IMR-90 (cell line): ENCODE measurements around the gene CD163L1. TPM values are rescaled to one million over a fixed set of nuclear protein-coding genes. Genes with fewer than 3 reads are reported as not detected.
A peak's percentile ranks its signal among the peaks of the same experiment; 100 is the strongest.

ENCODE experiments used
- ATAC-seq: fragments of 200-7000 bp; cut with Tn5 transposase; 2 replicates; pipeline ENCODE4 v1.9.1; 2020; ENCODE audit warnings: low read depth, mild to moderate bottlenecking, moderate library complexity
- BruUV-seq: library from RNA; stranded (reverse); fragments of 400-500 nt; replicated peaks from 2 replicates; lab custom pipeline; 2021; lab: Mats Ljungman, UMichigan
- CTCF ChIA-PET: fragments of 300-600 bp; formaldehyde crosslinking; extraction: SDS; loops from one replicate; lab custom pipeline; 2021; ENCODE audit warnings: antibody characterized with exemption; lab: Yijun Ruan, JAX
- POLR2A ChIA-PET: fragments of 300-600 bp; sonication (Branson Sonifier 250); formaldehyde crosslinking; loops from one replicate; lab custom pipeline; 2022; ENCODE audit warnings: antibody characterized with exemption; ENCODE audit not compliant: unreplicated experiment; lab: Charles Lee
- DNase-seq: peaks from one replicate; pipeline ENCODE4 v3.0.0; 2013
- H2AFZ ChIP-seq: replicated peaks from 2 replicates; pipeline ENCODE3; 2013; ENCODE audit warnings: low read length, mild to moderate bottlenecking; ENCODE audit not compliant: poor library complexity
- H2AK5ac ChIP-seq: 2 replicates; pipeline ENCODE4 v1.6.1; 2013; ENCODE audit warnings: low read depth, low read length, inconsistent platforms
- H2AK9ac ChIP-seq: replicated peaks from 2 replicates; pipeline ENCODE3; 2013; ENCODE audit warnings: mild to moderate bottlenecking, low read depth, low read length, moderate library complexity; ENCODE audit not compliant: poor library complexity
- H2BK120ac ChIP-seq: 2 replicates; pipeline ENCODE4 v1.6.1; 2013; ENCODE audit warnings: low read depth, low read length, inconsistent platforms
- H2BK15ac ChIP-seq: 3 replicates; pipeline ENCODE4 v1.6.1; 2013; ENCODE audit warnings: low read depth, low read length, inconsistent platforms
- H2BK20ac ChIP-seq: 2 replicates; pipeline ENCODE4 v1.6.1; 2013; ENCODE audit warnings: low read depth, mild to moderate bottlenecking, inconsistent platforms, low read length, moderate library complexity
- H2BK5ac ChIP-seq: 2 replicates; pipeline ENCODE4 v1.6.1; 2013; ENCODE audit warnings: mild to moderate bottlenecking, low read depth, low read length, inconsistent platforms; ENCODE audit not compliant: poor library complexity, severe bottlenecking
- H3K14ac ChIP-seq: replicated peaks from 2 replicates; pipeline ENCODE4 v1.6.1; 2013; ENCODE audit warnings: low read depth, low read length, inconsistent platforms
- H3K18ac ChIP-seq: 2 replicates; pipeline ENCODE4 v1.6.1; 2013; ENCODE audit warnings: low read depth, low read length, control low read depth
- H3K23ac ChIP-seq: 2 replicates; pipeline ENCODE4 v1.6.1; 2013; ENCODE audit warnings: low read depth, low read length, inconsistent platforms
- H3K27ac ChIP-seq: 2 replicates; pipeline ENCODE4 v1.5.1; 2013; ENCODE audit warnings: mild to moderate bottlenecking, control low read depth, low read length; ENCODE audit not compliant: insufficient read depth
- H3K27me3 ChIP-seq: 2 replicates; pipeline ENCODE4 v1.6.1; 2013; ENCODE audit warnings: low read length; ENCODE audit not compliant: control insufficient read depth, insufficient read depth
- H3K36me3 ChIP-seq: 2 replicates; pipeline ENCODE4 v1.6.1; 2013; ENCODE audit warnings: low read length, mixed read lengths; ENCODE audit not compliant: control insufficient read depth, insufficient read depth
- H3K4ac ChIP-seq: 2 replicates; pipeline ENCODE4 v1.6.1; 2013; ENCODE audit warnings: low read depth, low read length, inconsistent platforms
- H3K4me1 ChIP-seq: 2 replicates; pipeline ENCODE4 v1.6.1; 2013; ENCODE audit warnings: low read length, mixed read lengths; ENCODE audit not compliant: control insufficient read depth, insufficient read depth
- H3K4me2 ChIP-seq: 2 replicates; pipeline ENCODE4 v1.6.1; 2013; ENCODE audit warnings: low read depth, mild to moderate bottlenecking, control low read depth, low read length, moderate library complexity
- H3K4me3 ChIP-seq: 2 replicates; pipeline ENCODE4 v1.5.1; 2013; ENCODE audit warnings: low read depth, mild to moderate bottlenecking, control low read depth, low read length, moderate library complexity; ENCODE audit not compliant: insufficient read depth
- H3K56ac ChIP-seq: 2 replicates; pipeline ENCODE4 v1.6.1; 2013; ENCODE audit warnings: low read length, inconsistent platforms; ENCODE audit not compliant: insufficient read depth; ENCODE audit errors: extremely low read depth
- H3K79me1 ChIP-seq, 2 experiments: 2 replicates each; pipeline ENCODE4 v1.6.1; 2013; ENCODE audit warnings: low read length in 2 of 2, inconsistent platforms in 1 of 2, low read depth in 1 of 2
- H3K9ac ChIP-seq: 2 replicates; pipeline ENCODE4 v1.6.1; 2013; ENCODE audit warnings: low read depth, low read length, control low read depth
- H3K9me1 ChIP-seq: 2 replicates; pipeline ENCODE4 v1.6.1; 2013; ENCODE audit warnings: low read length, inconsistent platforms; ENCODE audit not compliant: insufficient read depth
- H3K9me3 ChIP-seq: 2 replicates; pipeline ENCODE4 v1.6.1; 2013; ENCODE audit warnings: low read length; ENCODE audit not compliant: control insufficient read depth, insufficient read depth
- H4K20me1 ChIP-seq: 2 replicates; pipeline ENCODE4 v1.6.1; 2013; ENCODE audit warnings: low read length, inconsistent platforms; ENCODE audit not compliant: insufficient read depth
- H4K5ac ChIP-seq: 2 replicates; pipeline ENCODE4 v1.6.1; 2013; ENCODE audit warnings: mild to moderate bottlenecking, low read depth, low read length, control low read depth
- H4K8ac ChIP-seq, 2 experiments: 2 replicates each; pipeline ENCODE4 v1.6.1; 2013; ENCODE audit warnings: low read depth in 2 of 2, low read length in 2 of 2, control low read depth in 1 of 2, inconsistent platforms in 1 of 2
- H4K91ac ChIP-seq: 2 replicates; pipeline ENCODE4 v1.6.1; 2013; ENCODE audit warnings: low read depth, low read length, inconsistent platforms; ENCODE audit not compliant: insufficient read depth
- BHLHE40 ChIP-seq: fragments of 150-350 bp; IDR thresholded peaks from 2 replicates; pipeline ENCODE4 v1.6.1; 2016; ENCODE audit warnings: mild to moderate bottlenecking, low read depth, low read length
- CEBPB ChIP-seq: IDR thresholded peaks from 2 replicates; pipeline ENCODE4 v1.6.1; 2012; ENCODE audit warnings: low read depth, low read length, improper control_type of control experiment
- CHD1 ChIP-seq: IDR thresholded peaks from 2 replicates; pipeline ENCODE4 v1.6.1; 2012; ENCODE audit warnings: low read depth, low read length, improper control_type of control experiment
- ELK1 ChIP-seq: fragments of 150-350 bp; IDR thresholded peaks from 2 replicates; pipeline ENCODE4 v1.6.1; 2016; ENCODE audit warnings: low read depth, mild to moderate bottlenecking, low read length, moderate library complexity, borderline replicate concordance
- FOS ChIP-seq: fragments of 150-350 bp; IDR thresholded peaks from 2 replicates; pipeline ENCODE4 v1.6.1; 2016; ENCODE audit warnings: low read depth, low read length
- POLR2A ChIP-seq: IDR thresholded peaks from 2 replicates; pipeline ENCODE4 v1.6.1; 2012; ENCODE audit warnings: mild to moderate bottlenecking, low read depth, low read length
- WGBS, 2 experiments: methylation state at CpG; one replicate each; pipeline versions ENCODE4 v1.1.5 to v1.1.7; 2013; ENCODE audit warnings: missing lambda C conversion rate in 2 of 2; ENCODE audit not compliant: insufficient read length in 1 of 2; ENCODE audit errors: extremely low coverage in 2 of 2; 5-methylcytosine and 5-hydroxymethylcytosine counted together
- dilution Hi-C: fragments of 300-500 bp; cut with HindIII; formaldehyde crosslinking; loops from one replicate; pipeline ENCODE4 v1.14.3; 2018; ENCODE audit warnings: low sequenced_read_pairs; ENCODE audit not compliant: unreplicated experiment
- in situ Hi-C: fragments of 300-500 bp; cut with MboI; formaldehyde crosslinking; loops from 3 replicates; pipeline ENCODE4 v1.14.3; 2019; ENCODE audit warnings: low sequenced_read_pairs, inconsistent platforms, mixed read lengths
- intact Hi-C: fragments of 100-400 bp; cut with micrococcal nuclease; formaldehyde crosslinking; loops from 2 replicates; pipeline ENCODE4 v1.10.0; 2022
- polyA plus RNA-seq, 3 experiments: library from polyadenylated mRNA; depleted of rRNA; stranded (reverse); fragments of >200 nt; gene quantifications; 2 replicates each; pipeline ENCODE4 v1.2.3, GENCODE V29; 2012; ENCODE audit warnings: low replicate concordance in 1 of 3
- total RNA-seq: library from RNA; depleted of rRNA; stranded (reverse); fragments of >200 nt; gene quantifications from 2 replicates; pipeline ENCODE4 v1.2.3, GENCODE V29; 2012

Gene CD163L1
- total and polyA plus RNA-seq, 2 of the 4 experiments (the other 2 are of a cell fraction), result 0.50 to 1.6 TPM

- Histone ChIP-seq H2BK120ac (no peak overlapping the region), H3K56ac (no peak overlapping the region), H3K9me3 (no peaks in the 10 kb centered on the region), H2AFZ (no peak overlapping the region), H3K36me3 (no peaks in the 10 kb centered on the region), H4K5ac (no peak overlapping the region), H4K20me1 (no peaks in the 10 kb centered on the region), H2BK5ac (no peak overlapping the region), H3K4me3 (no peak overlapping the region), H2AK5ac (no peak overlapping the region), H3K14ac (no peak overlapping the region), H3K9ac (no peak overlapping the region), H3K79me1 (no peaks in the 10 kb centered on the region), H3K18ac (no peak overlapping the region), H2BK20ac (no peak overlapping the region), H4K91ac (no peak overlapping the region), H3K27ac (no peak overlapping the region), H4K8ac (no peak overlapping the region), H3K4me2 (no peak overlapping the region), H3K27me3 (no peaks in the 10 kb centered on the region), H2BK15ac (no peak overlapping the region), H3K4me1 (no peaks in the 10 kb centered on the region), H3K9me1 (0 out of 2 replicates have a peak, but pooled peaks cover 2% of the 10 kb centered on the region), H3K23ac (no peak overlapping the region), H2AK9ac (no peak overlapping the region), H3K4ac (no peak overlapping the region)
- ChIA-PET CTCF (no interaction called here), POLR2A (no interaction called here)
- dilution Hi-C loops (no loop called here), in situ Hi-C loops (no loop called here), intact Hi-C loops (no loop called here)
- ATAC-seq (peak; percentile 42; the same call in 1 of the 2 replicates), DNase-seq (peak; percentile 72)
- BruUV-seq, result no TSS peak
- no CpG with 5 or more reads among the region's 1 CpG for WGBS, 2 experiments
- TF ChIP-seq ELK1 (no peak), CEBPB (peak; percentile 87), BHLHE40 (peak; percentile 91), CHD1 (no peak), FOS (no peak), POLR2A (no peak)
Measured at GRCh38 chr12:7376196-7376595, 67.8 kb downstream of the CD163L1 start.
